Type B pancreatic cell (in vitro differentiated cells): ENCODE measurements around the gene SLC2A4. TPM values are rescaled to one million over a fixed set of nuclear protein-coding genes. Genes with fewer than 3 reads are reported as not detected.

Experiments used
- DNase-seq: peaks from one replicate; pipeline ENCODE4 v3.0.0; 2021; ENCODE audit warnings: mixed read lengths; ENCODE audit not compliant: unreplicated experiment; ENCODE audit errors: extremely low spot score
- H3K27ac Mint-ChIP-seq: 2 replicates; pipeline ENCODE4 v1.8.0; 2021; ENCODE audit warnings: mild to moderate bottlenecking, mixed read lengths
- H3K27me3 Mint-ChIP-seq: 2 replicates; pipeline ENCODE4 v1.8.0; 2021; ENCODE audit warnings: mixed read lengths
- H3K36me3 Mint-ChIP-seq: 2 replicates; pipeline ENCODE4 v1.8.0; 2021; ENCODE audit warnings: mixed read lengths
- H3K4me1 Mint-ChIP-seq: one replicate; pipeline ENCODE4 v1.8.0; 2021; ENCODE audit warnings: mixed read lengths; ENCODE audit not compliant: unreplicated experiment
- H3K4me3 Mint-ChIP-seq: 2 replicates; pipeline ENCODE4 v1.8.0; 2021; ENCODE audit warnings: mild to moderate bottlenecking, mixed read lengths
- H3K9me3 Mint-ChIP-seq: 2 replicates; pipeline ENCODE4 v1.8.0; 2021; ENCODE audit warnings: mixed read lengths
- total RNA-seq: library from RNA; stranded (reverse); gene quantifications from 2 replicates; pipeline ENCODE4 v1.2.1, GENCODE V29; 2021; ENCODE audit warnings: low replicate concordance
- TF ChIP-seq, protein P1 (sequence below): fragments of 200-600 bp; sonication (generic); conservative IDR thresholded peaks from 2 replicates; pipeline ENCODE4 v1.5.0; 2021; ENCODE audit warnings: antibody characterized with exemption, mild to moderate bottlenecking

SLC2A4 gene
- total RNA-seq, 1 donor from 2014 or later = 4.0 TPM

DNA sequence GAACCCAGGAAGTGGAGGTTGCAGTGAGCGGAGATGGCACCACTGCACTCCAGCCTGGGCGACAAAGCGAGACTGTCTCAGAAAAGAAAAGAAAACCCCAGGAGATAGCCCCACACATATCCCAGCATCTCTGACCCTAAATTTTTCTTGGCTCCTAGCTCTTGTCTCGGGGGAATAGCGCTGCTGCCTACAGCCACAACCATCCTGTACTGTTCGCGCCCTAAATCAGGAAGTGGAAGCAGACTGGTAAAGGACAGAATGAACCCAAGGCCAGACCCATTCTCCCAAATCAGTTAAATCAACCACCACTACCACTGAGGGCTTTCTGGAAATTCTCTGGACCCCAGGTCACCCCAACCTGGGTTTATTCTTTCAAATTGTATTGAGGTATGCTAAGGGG, 31.7 kb upstream of the SLC2A4 start:
- no peaks in the 10 kb centered on the region for H3K9me3 Mint-ChIP-seq
- no peaks in the 10 kb centered on the region for H3K27me3 Mint-ChIP-seq
- H3K36me3 Mint-ChIP-seq = peaks cover 23% of the 10 kb centered on the region
- H3K4me1 Mint-ChIP-seq = peaks cover 37% of the 10 kb centered on the region
- TF ChIP-seq, protein P1, sequence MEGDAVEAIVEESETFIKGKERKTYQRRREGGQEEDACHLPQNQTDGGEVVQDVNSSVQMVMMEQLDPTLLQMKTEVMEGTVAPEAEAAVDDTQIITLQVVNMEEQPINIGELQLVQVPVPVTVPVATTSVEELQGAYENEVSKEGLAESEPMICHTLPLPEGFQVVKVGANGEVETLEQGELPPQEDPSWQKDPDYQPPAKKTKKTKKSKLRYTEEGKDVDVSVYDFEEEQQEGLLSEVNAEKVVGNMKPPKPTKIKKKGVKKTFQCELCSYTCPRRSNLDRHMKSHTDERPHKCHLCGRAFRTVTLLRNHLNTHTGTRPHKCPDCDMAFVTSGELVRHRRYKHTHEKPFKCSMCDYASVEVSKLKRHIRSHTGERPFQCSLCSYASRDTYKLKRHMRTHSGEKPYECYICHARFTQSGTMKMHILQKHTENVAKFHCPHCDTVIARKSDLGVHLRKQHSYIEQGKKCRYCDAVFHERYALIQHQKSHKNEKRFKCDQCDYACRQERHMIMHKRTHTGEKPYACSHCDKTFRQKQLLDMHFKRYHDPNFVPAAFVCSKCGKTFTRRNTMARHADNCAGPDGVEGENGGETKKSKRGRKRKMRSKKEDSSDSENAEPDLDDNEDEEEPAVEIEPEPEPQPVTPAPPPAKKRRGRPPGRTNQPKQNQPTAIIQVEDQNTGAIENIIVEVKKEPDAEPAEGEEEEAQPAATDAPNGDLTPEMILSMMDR = no peak
- H3K27ac Mint-ChIP-seq = peak overlapping the region; percentile 10
- peak overlapping the region; percentile 97 for H3K4me3 Mint-ChIP-seq
- DNase-seq = no peak

- peak overlapping the region; percentile 92 for H3K27ac Mint-ChIP-seq
- no peak for DNase-seq
- TF ChIP-seq, protein P1 = no peak
- peaks cover 37% of the 10 kb centered on the region for H3K4me1 Mint-ChIP-seq
- no peaks in the 10 kb centered on the region for H3K27me3 Mint-ChIP-seq
- H3K9me3 Mint-ChIP-seq = no peaks in the 10 kb centered on the region
- H3K4me3 Mint-ChIP-seq = peak overlapping the region; percentile 97
- peaks cover 22% of the 10 kb centered on the region for H3K36me3 Mint-ChIP-seq
Measured at GRCh38 chr17:7250695-7251627, 30.6 kb upstream of the SLC2A4 start.

- DNase-seq = peak; percentile 100
- no peaks in the 10 kb centered on the region for H3K9me3 Mint-ChIP-seq
- H3K27ac Mint-ChIP-seq = peak within 1 kb of the TSS; percentile 100
- H3K27me3 Mint-ChIP-seq = no peaks in the 10 kb centered on the region
- peak within 1 kb of the TSS; percentile 97 for H3K4me3 Mint-ChIP-seq
- peaks cover 20% of the 10 kb centered on the region for H3K36me3 Mint-ChIP-seq
- H3K4me1 Mint-ChIP-seq = peaks cover 30% of the 10 kb centered on the region
- TF ChIP-seq, protein P1 = no peak
Measured at GRCh38 chr17:7251661-7252175, 29.8 kb upstream of the SLC2A4 start, which contains the start of gene CTDNEP1. Gene CTDNEP1 (minus strand): TSS chr17:7251734. CDS start chr17:7251296, 438 bp downstream.

DNA sequence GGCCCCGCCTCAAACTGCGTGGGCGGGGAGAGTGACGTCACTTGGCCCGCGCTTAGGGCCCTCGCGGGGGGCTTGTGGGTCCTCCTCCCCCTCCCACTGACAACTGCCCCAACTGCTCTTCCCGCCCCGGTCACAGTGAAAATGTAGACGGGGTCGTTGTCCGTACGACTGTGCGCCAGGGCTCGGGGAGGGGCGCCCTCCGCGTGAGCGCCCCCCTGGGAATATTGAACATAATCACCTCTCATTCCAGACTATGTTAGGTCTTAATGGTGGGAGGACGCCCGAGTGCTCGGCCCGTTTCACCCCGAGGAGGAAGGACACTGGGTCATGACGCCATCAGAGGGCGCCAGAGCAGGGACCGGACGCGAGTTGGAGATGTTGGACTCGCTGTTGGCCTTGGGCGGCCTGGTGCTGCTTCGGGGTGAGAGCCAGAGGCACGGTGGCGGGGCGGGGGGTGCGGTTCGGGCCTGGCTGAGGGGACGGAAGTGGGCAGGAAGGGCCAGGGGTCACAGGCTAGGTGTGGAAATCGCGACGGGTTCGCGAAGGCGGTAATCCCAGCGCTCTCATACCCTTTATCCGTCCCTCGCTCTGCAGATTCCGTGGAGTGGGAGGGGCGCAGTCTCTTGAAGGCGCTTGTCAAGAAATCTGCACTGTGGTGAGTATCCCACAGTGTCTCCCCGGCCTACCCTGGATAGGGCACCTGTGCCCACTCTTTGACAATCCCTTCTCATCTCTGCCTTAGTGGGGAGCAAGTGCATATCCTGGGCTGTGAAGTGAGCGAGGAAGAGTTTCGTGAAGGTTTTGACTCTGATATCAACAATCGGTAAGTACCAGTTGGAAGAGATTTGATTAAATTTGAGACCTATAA, 29.1 kb upstream of the SLC2A4 start, which contains the start of gene ELP5:
TSS of gene ELP5 (plus strand) at position 40 of the 868 bp plus-strand sequence. CDS start at position 376, 336 bp downstream.
- H3K4me3 Mint-ChIP-seq = peak within 1 kb of the TSS; percentile 97
- peaks cover 21% of the 10 kb centered on the region for H3K36me3 Mint-ChIP-seq
- peak; percentile 93 for DNase-seq
- no peaks in the 10 kb centered on the region for H3K9me3 Mint-ChIP-seq
- H3K27ac Mint-ChIP-seq = peak within 1 kb of the TSS; percentile 100
- peaks cover 30% of the 10 kb centered on the region for H3K4me1 Mint-ChIP-seq
- H3K27me3 Mint-ChIP-seq = no peaks in the 10 kb centered on the region
- TF ChIP-seq, protein P1 = peak; percentile 22

DNA sequence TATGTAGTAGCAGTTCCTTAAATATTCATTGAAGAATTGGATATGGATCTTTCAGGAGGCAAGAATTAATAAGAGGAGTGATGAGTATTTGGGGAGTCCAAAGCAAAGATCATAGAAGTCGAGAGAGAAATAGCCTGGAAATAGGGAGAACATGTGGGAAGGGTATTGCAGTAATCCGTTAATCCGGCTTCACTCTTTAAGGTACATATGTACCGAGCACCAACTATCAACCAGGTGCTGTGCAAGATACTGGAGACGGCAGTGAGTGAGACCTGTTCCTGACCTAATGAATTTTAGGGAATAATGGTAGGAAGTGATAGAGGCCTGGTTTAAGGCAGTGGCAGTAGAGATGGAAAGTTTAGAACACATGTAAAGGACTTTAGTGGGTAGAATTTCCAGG, 28.4 kb upstream of the SLC2A4 start:
- Mint-ChIP-seq H3K36me3 (peaks cover 21% of the 10 kb centered on the region), H3K4me3 (peak overlapping the region; percentile 94), H3K4me1 (peaks cover 30% of the 10 kb centered on the region), H3K9me3 (no peaks in the 10 kb centered on the region), H3K27ac (peak overlapping the region; percentile 100), H3K27me3 (no peaks in the 10 kb centered on the region)
- DNase-seq = no peak
- TF ChIP-seq, protein P1 = no peak
